ENCODE data around the gene PTH1R. TPM values are rescaled to one million over a fixed set of nuclear protein-coding genes. Genes with fewer than 3 reads are reported as not detected.

PTH1R gene
- total RNA-seq, 1 donor from 2014 or later = not detected

GRCh38 chr3:46871222-46871621 is 6.3 kb upstream of the PTH1R start:
- Histone ChIP-seq H3K36me3 (no peaks in the 10 kb centered on the region), H3K27ac (no peak overlapping the region), H2AFZ (replicated peaks) (no peak overlapping the region), H3K9ac (no peak overlapping the region), H3K79me2 (ENCODE audit: low read depth) (no peaks in the 10 kb centered on the region), H3K27me3 (no peaks in the 10 kb centered on the region), H3K4me2 (no peak overlapping the region), H3F3A (ENCODE audit: low read depth) (no peaks in the 10 kb centered on the region), H3K4me3 (no peak overlapping the region), H3K9me3 (ENCODE audit: low read depth) (no peaks in the 10 kb centered on the region), H4K20me1 (ENCODE audit: low read depth) (no peaks in the 10 kb centered on the region), H3K4me1 (no peaks in the 10 kb centered on the region)
- Mint-ChIP-seq H3K9me3 (no peaks in the 10 kb centered on the region), H3K4me1 (peaks cover 29% of the 10 kb centered on the region), H3K4me3 (no peak overlapping the region), H3K27me3 (ENCODE audit: insufficient read depth, low read depth) (peaks cover 11% of the 10 kb centered on the region), H3K27ac (no peak overlapping the region), H3K36me3 (no peaks in the 10 kb centered on the region)
- DNase-seq (ENCODE audit: low spot score) = no peak
- TF ChIP-seq CTCF (IDR thresholded peaks at IDR 0.05) (no peak), EZH2phosphoT487 (IDR thresholded peaks at IDR 0.05) (no peak), EZH2 (IDR thresholded peaks at IDR 0.05) (no peak)

DNA sequence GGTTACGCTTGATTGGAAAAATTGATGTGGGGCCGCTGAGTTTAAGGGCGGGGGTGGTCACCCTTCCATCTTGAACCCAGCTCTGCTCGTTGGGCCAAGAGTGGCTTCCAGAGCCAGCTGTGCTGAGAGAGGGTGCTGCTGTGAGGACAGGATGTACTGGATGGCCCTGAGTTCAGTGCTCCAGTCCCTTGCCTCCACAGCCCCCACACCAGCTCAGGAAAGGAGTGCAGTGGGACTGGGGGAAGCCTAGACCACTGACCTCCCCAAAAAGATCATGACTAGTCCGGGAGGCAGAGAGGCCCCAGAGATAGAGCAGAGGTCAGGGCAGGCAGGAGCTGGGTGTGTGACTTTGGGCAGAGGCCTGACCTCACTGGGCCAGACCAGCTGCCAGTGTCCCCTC is 4.0 kb upstream of the PTH1R start:
- no peak overlapping the region for H3K9ac ChIP-seq
- no peak overlapping the region for H3K4me2 ChIP-seq
- no peak overlapping the region for H3K4me3 Mint-ChIP-seq
- no peak overlapping the region for H3K27ac Mint-ChIP-seq
- no peaks in the 10 kb centered on the region for H3K9me3 ChIP-seq (ENCODE audit: low read depth)
- H3K79me2 ChIP-seq (ENCODE audit: low read depth) = no peaks in the 10 kb centered on the region
- H3K27me3 Mint-ChIP-seq (ENCODE audit: insufficient read depth, low read depth) = peaks cover 11% of the 10 kb centered on the region
- TF ChIP-seq EZH2phosphoT487 (IDR thresholded peaks at IDR 0.05) (no peak), EZH2 (IDR thresholded peaks at IDR 0.05) (no peak), CTCF (IDR thresholded peaks at IDR 0.05) (no peak)
- peaks cover 32% of the 10 kb centered on the region for H3K4me1 Mint-ChIP-seq
- H2AFZ ChIP-seq (replicated peaks) = no peak overlapping the region
- no peaks in the 10 kb centered on the region for H3K36me3 Mint-ChIP-seq
- H3K9me3 Mint-ChIP-seq = no peaks in the 10 kb centered on the region
- no peaks in the 10 kb centered on the region for H4K20me1 ChIP-seq (ENCODE audit: low read depth)
- H3K27ac ChIP-seq = no peak overlapping the region
- H3K27me3 ChIP-seq = no peaks in the 10 kb centered on the region
- H3K4me3 ChIP-seq = no peak overlapping the region
- DNase-seq (ENCODE audit: low spot score) = no peak
- H3K4me1 ChIP-seq = peaks cover 6% of the 10 kb centered on the region
- H3K36me3 ChIP-seq = no peaks in the 10 kb centered on the region
- H3F3A ChIP-seq (ENCODE audit: low read depth) = no peaks in the 10 kb centered on the region

DNA sequence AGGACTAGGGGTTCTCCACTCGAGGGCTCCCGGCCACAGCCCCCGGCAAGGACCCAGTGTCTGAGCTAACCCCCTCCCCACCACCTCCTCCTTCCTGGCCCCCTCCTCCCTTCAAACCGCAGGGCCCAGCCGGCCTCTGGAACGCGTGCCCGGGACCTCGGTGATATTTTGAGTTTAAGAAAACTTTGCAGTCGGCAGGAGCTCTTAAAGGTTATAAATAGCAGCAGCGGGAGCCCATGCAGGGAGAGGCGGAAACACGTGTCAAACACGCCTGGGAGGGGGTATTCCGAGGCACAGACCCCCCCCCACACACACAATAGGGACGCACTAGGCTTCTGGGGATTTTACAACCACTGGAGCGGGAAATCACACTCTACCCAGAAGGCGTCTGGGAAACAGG is 3.1 kb upstream of the PTH1R start:
- H3K4me1 Mint-ChIP-seq = peaks cover 30% of the 10 kb centered on the region
- no peak overlapping the region for H2AFZ ChIP-seq (replicated peaks)
- no peak for DNase-seq (ENCODE audit: low spot score)

More for the DNA sequence above, 3.1 kb upstream of the PTH1R start:
- no peaks in the 10 kb centered on the region for H3K9me3 ChIP-seq (ENCODE audit: low read depth)
- no peak overlapping the region for H3K27ac ChIP-seq
- H3K4me3 ChIP-seq = no peak overlapping the region
- H3K9ac ChIP-seq = no peak overlapping the region
- peak overlapping the region; percentile 66 for H3K27ac Mint-ChIP-seq
- H3K4me3 Mint-ChIP-seq = no peak overlapping the region
- no peaks in the 10 kb centered on the region for H3K79me2 ChIP-seq (ENCODE audit: low read depth)
- no peaks in the 10 kb centered on the region for H3K36me3 ChIP-seq
- H3K9me3 Mint-ChIP-seq = no peaks in the 10 kb centered on the region
- TF ChIP-seq EZH2 (IDR thresholded peaks at IDR 0.05) (no peak), CTCF (IDR thresholded peaks at IDR 0.05) (no peak), EZH2phosphoT487 (IDR thresholded peaks at IDR 0.05) (no peak)
- peaks cover 6% of the 10 kb centered on the region for H4K20me1 ChIP-seq (ENCODE audit: low read depth)
- H3K27me3 ChIP-seq = peaks cover 7% of the 10 kb centered on the region
- no peaks in the 10 kb centered on the region for H3K36me3 Mint-ChIP-seq
- H3K27me3 Mint-ChIP-seq (ENCODE audit: insufficient read depth, low read depth) = peaks cover 11% of the 10 kb centered on the region
- H3K4me1 ChIP-seq = peaks cover 12% of the 10 kb centered on the region
- no peaks in the 10 kb centered on the region for H3F3A ChIP-seq (ENCODE audit: low read depth)
- H3K4me2 ChIP-seq = no peak overlapping the region

Measured in neural progenitor cell (in vitro differentiated cells).